Esophagus muscularis mucosa (tissue), 4 donors: Measurements from ENCODE around the gene SLAMF8. TPM values are rescaled to one million over a fixed set of nuclear protein-coding genes. Genes with fewer than 3 reads are reported as not detected.

Source experiments
- DNase-seq: peaks from one replicate; pipeline ENCODE4 v3.0.0-alpha.2; 2017; ENCODE audit errors: extremely low spot score
- H3K27ac ChIP-seq, 4 donors: fragments of 200-600 bp; sonication (generic); replicated peaks in 1 of 4; 1 replicate in 3 of 4; 2 replicates in 1 of 4; pipeline ENCODE4 v1.5.1; 2016 to 2019; ENCODE audit warnings: mild to moderate bottlenecking in 1 of 4
- H3K27me3 ChIP-seq, 4 donors: fragments of 200-600 bp; sonication (generic); one replicate each; pipeline versions ENCODE4 v1.5.1 to v1.6.0; 2016 to 2019
- H3K36me3 ChIP-seq, 4 donors: fragments of 200-600 bp; sonication (generic); one replicate each; pipeline ENCODE4 v1.5.1; 2016 to 2019
- H3K4me1 ChIP-seq, 4 donors: fragments of 200-600 bp; sonication (generic); one replicate each; pipeline ENCODE4 v1.5.1; 2016 to 2019
- H3K4me3 ChIP-seq, 4 donors: fragments of 200-600 bp; sonication (generic); 1 replicate in 2 of 4; 2 replicates in 2 of 4; pipeline ENCODE4 v1.5.1; 2016 to 2019; ENCODE audit warnings: mild to moderate bottlenecking in 4 of 4, moderate library complexity in 1 of 4
- H3K9me3 ChIP-seq, 4 donors: fragments of 200-600 bp; sonication (generic); 1 replicate in 3 of 4; 2 replicates in 1 of 4; pipeline ENCODE4 v1.5.1; 2016 to 2019
- CTCF ChIP-seq, 3 experiments: fragments of 200-600 bp in 2 of 3; fragments of 450-650 bp in 1 of 3; sonication (generic) in 2 of 3; IDR thresholded peaks; one replicate each; pipeline ENCODE4 v1.5.1; 2017 to 2019; ENCODE audit warnings: antibody characterized with exemption in 3 of 3, mild to moderate bottlenecking in 2 of 3, moderate library complexity in 1 of 3
- EP300 ChIP-seq: sonication (generic); formaldehyde crosslinking; IDR thresholded peaks from one replicate; pipeline ENCODE4 v1.6.1; 2017; ENCODE audit warnings: antibody characterized with exemption
- POLR2A ChIP-seq: fragments of 450-650 bp; IDR thresholded peaks from one replicate; pipeline ENCODE4 v1.6.1; 2017; ENCODE audit warnings: antibody characterized with exemption, moderate library complexity, mild to moderate bottlenecking, low read depth
- POLR2AphosphoS5 ChIP-seq, 2 donors: sonication (generic); formaldehyde crosslinking; IDR thresholded peaks; one replicate each; pipeline ENCODE4 v1.6.1; 2017; ENCODE audit warnings: antibody characterized with exemption in 2 of 2
- WGBS: methylation state at CpG from one replicate; pipeline ENCODE4 v1.1.5; 2018; 5-methylcytosine and 5-hydroxymethylcytosine counted together
- intact Hi-C: fragments of 100-400 bp; cut with DNase I; formaldehyde crosslinking; loops from one replicate; pipeline ENCODE4 v1.15.1; 2023
- total RNA-seq, 4 donors: library from RNA; depleted of rRNA; stranded (reverse); fragments of >200 nt; gene quantifications; one replicate each; pipeline versions ENCODE4 v1.1.0 to v1.2.1, GENCODE V29; 2016

SLAMF8 gene
- total RNA-seq, 4 donors from 2014 or later = 1.9 to 8.4 (median 3.5) TPM

GRCh38 chr1:159869607-159870006, 42.9 kb downstream of the SLAMF8 start:
- H3K4me3 ChIP-seq = no peak overlapping the region
- H3K36me3 ChIP-seq = no peaks in the 10 kb centered on the region
- intact Hi-C loops = no loop called here
- TF ChIP-seq POLR2A = no peak
- TF ChIP-seq CTCF (IDR thresholded peaks at IDR 0.05) = no peak
- no peak for TF ChIP-seq POLR2AphosphoS5 (IDR thresholded peaks at IDR 0.05)
- TF ChIP-seq EP300 = no peak
- no peak overlapping the region for H3K27ac ChIP-seq
- peaks cover 15 to 21% (median 19%) of the 10 kb centered on the region in 4 donors for H3K4me1 ChIP-seq
- 53% methylated on average over 1 of the region's 1 CpG for WGBS
- H3K9me3 ChIP-seq = no peaks in the 10 kb centered on the region
- DNase-seq = no peak
- H3K27me3 ChIP-seq = peaks cover 0 to 28% (median 0%) of the 10 kb centered on the region in 4 donors

- Histone ChIP-seq H3K9me3 (no peaks in the 10 kb centered on the region), H3K4me3 (no peak overlapping the region), H3K27ac (no peak overlapping the region), H3K36me3 (no peaks in the 10 kb centered on the region), H3K27me3 (peaks cover 0 to 35% (median 0%) of the 10 kb centered on the region in 4 donors), H3K4me1 (peaks cover 15 to 21% (median 19%) of the 10 kb centered on the region in 4 donors)
- no peak for DNase-seq
- TF ChIP-seq CTCF (IDR thresholded peaks at IDR 0.05) (no peak), EP300 (no peak), POLR2AphosphoS5 (IDR thresholded peaks at IDR 0.05) (no peak), POLR2A (no peak)
- intact Hi-C loops = no loop called here
- 85% methylated on average over 5 of the region's 5 CpGs for WGBS
These were observed 44.0 kb downstream of the SLAMF8 start for GRCh38 chr1:159870704-159871103.

- WGBS = 87% methylated on average over 15 of the region's 15 CpGs
- Histone ChIP-seq H3K9me3 (no peaks in the 10 kb centered on the region), H3K27me3 (peaks cover 0 to 44% (median 0%) of the 10 kb centered on the region in 4 donors), H3K4me1 (peaks cover 6 to 14% (median 10%) of the 10 kb centered on the region in 4 donors), H3K4me3 (no peak overlapping the region), H3K36me3 (no peaks in the 10 kb centered on the region), H3K27ac (no peak overlapping the region)
- TF ChIP-seq CTCF (IDR thresholded peaks at IDR 0.05) (no peak), POLR2A (no peak), EP300 (no peak), POLR2AphosphoS5 (IDR thresholded peaks at IDR 0.05) (no peak)
- intact Hi-C loops = no loop called here
- no peak for DNase-seq
These were observed 46.2 kb downstream of the SLAMF8 start for GRCh38 chr1:159872891-159873290.

GRCh38 chr1:159873530-159874143, 47.0 kb downstream of the SLAMF8 start:
- peaks cover 0 to 6% (median 3%) of the 10 kb centered on the region in 4 donors for H3K4me1 ChIP-seq
- intact Hi-C loops = no loop called here
- TF ChIP-seq POLR2AphosphoS5 (IDR thresholded peaks at IDR 0.05) (no peak), EP300 (no peak), CTCF (IDR thresholded peaks at IDR 0.05) (no peak), POLR2A (no peak)

More at GRCh38 chr1:159873530-159874143, 47.0 kb downstream of the SLAMF8 start:
- H3K36me3 ChIP-seq = no peaks in the 10 kb centered on the region
- peaks cover 0 to 44% (median 0%) of the 10 kb centered on the region in 4 donors for H3K27me3 ChIP-seq
- no peak overlapping the region for H3K27ac ChIP-seq
- no peak for DNase-seq
- H3K9me3 ChIP-seq = no peaks in the 10 kb centered on the region
- 91% methylated on average over 4 of the region's 4 CpGs for WGBS
- no peak overlapping the region for H3K4me3 ChIP-seq
